Fibroblast of the aortic adventitia (primary cell): ENCODE measurements around the gene CATSPER3. TPM values are rescaled to one million over a fixed set of nuclear protein-coding genes. Genes with fewer than 3 reads are reported as not detected.
A peak's percentile ranks its signal among the peaks of the same experiment; 100 is the strongest.

Source experiments
- DNase-seq: peaks from one replicate; pipeline ENCODE4 v3.0.0-alpha.2; 2010; ENCODE audit warnings: low read depth
- H3K4me3 ChIP-seq: 2 replicates; pipeline ENCODE4 v1.5.1; 2011; ENCODE audit warnings: low read depth, mild to moderate bottlenecking, control low read depth, low read length, moderate library complexity
- total RNA-seq: library from RNA; depleted of rRNA; stranded (reverse); fragments of >200 nt; gene quantifications from 2 replicates; pipeline ENCODE4 v1.2.3, GENCODE V29; 2012; ENCODE audit warnings: low replicate concordance
- TF ChIP-seq, protein P1 (sequence below): IDR thresholded peaks from 2 replicates; pipeline ENCODE4 v1.5.1; 2011; ENCODE audit warnings: mild to moderate bottlenecking, low read length, control low read depth, inconsistent platforms; ENCODE audit not compliant: insufficient read depth

The CATSPER3 gene
- total RNA-seq, 1 donor = 0.09 TPM

DNA sequence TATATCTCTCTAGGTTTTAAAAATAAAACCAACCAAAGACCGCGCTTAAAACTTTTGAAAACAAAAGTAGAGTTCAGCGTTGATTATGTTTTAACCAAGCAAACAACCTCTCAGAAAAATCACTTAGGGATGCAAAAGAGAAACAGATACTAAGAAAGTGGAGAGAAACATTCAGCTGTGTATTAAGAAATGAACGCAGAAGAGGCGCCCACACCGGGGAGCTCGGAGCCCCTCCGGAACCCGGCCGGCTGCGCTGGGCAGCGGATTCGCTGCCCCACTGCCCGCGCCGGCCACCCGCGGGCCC lies 64.9 kb downstream of the CATSPER3 start:
- H3K4me3 ChIP-seq = peak overlapping the region; percentile 67
- TF ChIP-seq, protein P1, sequence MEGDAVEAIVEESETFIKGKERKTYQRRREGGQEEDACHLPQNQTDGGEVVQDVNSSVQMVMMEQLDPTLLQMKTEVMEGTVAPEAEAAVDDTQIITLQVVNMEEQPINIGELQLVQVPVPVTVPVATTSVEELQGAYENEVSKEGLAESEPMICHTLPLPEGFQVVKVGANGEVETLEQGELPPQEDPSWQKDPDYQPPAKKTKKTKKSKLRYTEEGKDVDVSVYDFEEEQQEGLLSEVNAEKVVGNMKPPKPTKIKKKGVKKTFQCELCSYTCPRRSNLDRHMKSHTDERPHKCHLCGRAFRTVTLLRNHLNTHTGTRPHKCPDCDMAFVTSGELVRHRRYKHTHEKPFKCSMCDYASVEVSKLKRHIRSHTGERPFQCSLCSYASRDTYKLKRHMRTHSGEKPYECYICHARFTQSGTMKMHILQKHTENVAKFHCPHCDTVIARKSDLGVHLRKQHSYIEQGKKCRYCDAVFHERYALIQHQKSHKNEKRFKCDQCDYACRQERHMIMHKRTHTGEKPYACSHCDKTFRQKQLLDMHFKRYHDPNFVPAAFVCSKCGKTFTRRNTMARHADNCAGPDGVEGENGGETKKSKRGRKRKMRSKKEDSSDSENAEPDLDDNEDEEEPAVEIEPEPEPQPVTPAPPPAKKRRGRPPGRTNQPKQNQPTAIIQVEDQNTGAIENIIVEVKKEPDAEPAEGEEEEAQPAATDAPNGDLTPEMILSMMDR = no peak
- no peak for DNase-seq

DNA sequence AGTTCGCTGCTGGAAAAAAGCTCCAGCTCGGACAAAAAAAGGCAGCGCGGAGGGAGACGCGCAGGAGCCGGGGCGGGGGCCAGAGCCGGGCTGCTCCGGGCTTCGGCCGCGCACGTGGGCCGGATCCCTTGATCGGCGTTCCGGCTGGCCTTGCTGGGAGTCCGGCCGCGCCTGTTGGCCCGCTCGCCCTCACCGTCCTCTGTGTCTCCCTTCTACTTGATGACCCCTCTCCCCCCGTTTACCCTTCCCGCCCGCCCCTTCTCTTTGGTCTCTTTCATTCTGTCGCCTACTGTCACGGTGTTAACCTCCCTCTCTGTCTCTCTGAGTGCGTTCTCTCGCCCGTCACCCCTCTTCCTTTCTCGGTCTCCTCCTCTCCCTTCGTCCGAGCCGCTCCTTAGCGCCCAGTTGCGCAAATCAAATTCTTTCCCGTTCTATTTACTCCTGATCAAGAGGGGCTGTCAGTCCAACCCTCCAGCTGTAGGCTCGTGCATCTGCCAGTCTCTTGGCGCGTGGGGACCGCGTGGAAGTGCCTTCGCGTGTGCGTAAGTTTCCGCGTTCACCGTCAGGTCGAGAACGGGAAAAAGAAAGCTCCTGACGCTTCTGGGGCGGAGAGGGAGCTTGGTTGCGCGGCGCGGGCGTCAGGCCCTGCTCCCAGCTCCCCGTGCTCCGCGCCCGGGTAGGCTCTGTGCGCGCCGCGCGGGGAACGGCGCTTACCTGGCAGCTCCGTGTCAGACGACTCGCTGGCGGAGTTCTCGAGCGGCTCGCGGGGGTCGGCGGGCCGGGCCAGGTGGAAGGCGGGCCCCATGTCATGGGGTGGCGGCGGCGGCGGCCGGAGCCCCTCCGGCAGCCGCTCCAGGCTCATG lies 65.5 kb downstream of the CATSPER3 start:
- TF ChIP-seq, protein P1 = no peak
- H3K4me3 ChIP-seq = peak overlapping the region; percentile 67
- DNase-seq = peak; percentile 47

DNA sequence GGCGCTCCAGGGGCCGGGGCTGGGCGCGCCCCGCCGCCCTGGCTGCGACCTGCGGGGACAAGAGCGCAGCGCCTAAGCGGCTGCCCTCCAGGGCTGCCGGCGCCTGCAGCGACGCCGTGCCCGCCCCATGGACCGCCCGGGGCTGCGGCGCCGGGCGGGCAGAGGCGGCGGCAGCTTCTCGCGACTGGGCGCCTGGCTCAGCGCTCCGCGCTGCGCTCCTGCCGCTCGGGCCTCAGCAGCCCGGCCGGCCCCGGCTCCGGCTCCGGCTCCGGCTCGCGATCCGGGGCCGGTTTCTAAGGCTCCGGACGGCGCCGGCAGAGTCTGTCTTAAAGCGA lies 66.2 kb downstream of the CATSPER3 start, which contains the start of gene PITX1:
Gene PITX1 (minus strand): TSS at position 328 of the 335 bp plus-strand sequence. CDS start 347 bp downstream, outside the sequence.
- peak within 1 kb of the TSS; percentile 67 for H3K4me3 ChIP-seq
- TF ChIP-seq, protein P1 = no peak
- peak; percentile 37 for DNase-seq

DNA sequence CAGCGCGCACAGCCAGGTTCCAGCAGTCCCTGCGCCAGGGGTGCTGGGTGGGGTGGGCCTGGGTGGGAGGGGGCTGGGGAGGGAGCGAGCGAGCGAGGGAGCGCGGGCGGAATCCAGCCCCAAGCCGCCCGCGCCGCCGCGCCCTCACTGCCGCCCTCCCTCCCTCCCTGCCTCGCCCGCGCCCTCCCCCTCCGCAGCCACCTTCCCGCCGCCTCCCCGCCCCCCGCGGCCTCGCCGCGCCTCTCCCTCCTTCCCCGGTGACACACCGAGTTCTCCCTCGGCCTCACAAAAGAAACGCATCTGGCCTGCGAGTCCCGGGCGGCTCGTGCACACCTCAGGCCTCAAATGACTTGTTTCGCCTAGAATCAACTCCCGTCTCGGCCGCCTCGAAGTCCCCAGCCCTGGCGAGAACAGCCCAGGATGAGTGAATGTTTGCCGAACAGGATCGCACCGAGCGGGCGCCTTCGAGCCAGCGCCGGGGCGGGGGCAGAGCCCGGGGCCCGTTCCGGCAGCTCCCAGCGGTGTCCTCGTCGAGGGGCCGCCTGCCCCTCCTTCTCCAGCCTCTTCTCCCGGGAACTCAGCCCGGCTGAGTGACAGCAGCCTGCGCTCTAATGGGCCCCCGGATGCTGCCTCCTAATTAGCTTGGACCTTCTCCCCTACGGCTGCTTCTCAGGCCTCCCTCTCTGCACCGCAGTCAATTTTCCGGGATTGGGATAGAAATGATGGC lies 66.7 kb downstream of the CATSPER3 start:
- H3K4me3 ChIP-seq = peak overlapping the region; percentile 67
- no peak for DNase-seq
- TF ChIP-seq, protein P1 = no peak

DNA sequence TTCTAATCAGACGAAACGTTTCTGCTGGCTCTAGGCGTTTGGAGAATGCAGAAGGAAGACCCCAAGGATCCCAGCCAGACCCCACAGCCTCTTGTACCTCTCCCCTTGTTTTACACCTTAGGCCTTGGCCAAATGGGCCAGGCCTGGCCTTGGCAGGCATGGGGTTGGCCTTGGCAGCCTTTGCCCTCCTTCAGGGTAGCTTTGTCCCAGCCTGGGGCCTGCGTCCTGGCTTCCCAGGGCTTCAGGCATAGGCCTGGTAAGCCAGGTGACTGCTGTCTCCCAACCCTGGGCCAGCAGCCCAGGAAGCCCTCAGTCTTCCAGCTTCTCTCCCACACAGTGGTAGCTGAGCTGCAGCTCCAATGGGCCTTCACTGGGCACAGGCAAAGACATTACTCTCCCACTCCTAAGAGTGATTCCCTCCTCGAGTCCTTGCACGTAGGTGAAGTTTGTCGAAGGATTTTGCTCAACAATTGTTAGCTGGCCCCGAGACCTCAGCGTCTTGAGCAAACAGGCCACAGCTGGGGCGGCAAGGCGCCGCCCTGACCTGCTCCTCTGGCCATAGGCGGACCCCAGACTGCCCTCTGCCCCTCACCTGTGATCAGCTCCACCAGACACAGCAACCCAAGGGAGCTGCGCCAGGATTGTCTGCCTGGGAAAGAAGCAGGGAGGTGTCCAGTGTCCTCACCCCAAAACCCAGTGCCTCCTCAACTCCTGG lies 67.4 kb downstream of the CATSPER3 start:
- DNase-seq = no peak
- H3K4me3 ChIP-seq = no peak overlapping the region
- TF ChIP-seq, protein P1 = no peak

DNA sequence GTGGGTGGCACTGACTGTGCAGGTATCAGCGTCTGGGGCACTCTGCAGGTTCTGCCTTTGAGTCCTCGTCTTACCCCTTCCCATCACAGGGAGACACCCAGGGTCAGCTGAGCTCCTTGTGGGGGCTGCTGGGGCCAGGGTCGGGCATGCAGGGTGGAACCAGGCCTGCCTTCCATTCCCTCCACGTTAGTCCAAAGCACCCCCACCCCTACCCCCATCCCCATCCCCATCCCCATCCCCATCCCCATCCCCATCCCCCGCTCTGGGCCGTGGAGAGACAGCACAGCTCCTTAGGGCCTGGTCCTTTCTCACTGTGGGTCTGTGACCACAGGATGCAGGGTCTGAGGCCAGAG lies 67.9 kb downstream of the CATSPER3 start:
- no peak overlapping the region for H3K4me3 ChIP-seq
- TF ChIP-seq, protein P1 = no peak
- no peak for DNase-seq
